GM23338 (cell line): Measurements from ENCODE around the gene COA1. TPM values are rescaled to one million over a fixed set of nuclear protein-coding genes. Genes with fewer than 3 reads are reported as not detected.

Experiments
- ATAC-seq: fragments of 200-7000 bp; cut with Tn5 transposase; 3 replicates; pipeline ENCODE4 v1.9.1; 2020
- DNase-seq: peaks from one replicate; pipeline ENCODE4 v3.0.0-alpha.2; 2015; ENCODE audit warnings: low spot score
- H2AFZ ChIP-seq: fragments of 200-600 bp; sonication (generic); 2 replicates; pipeline ENCODE4 v1.8.0; 2016; ENCODE audit warnings: antibody characterized with exemption, mild to moderate bottlenecking, moderate library complexity
- H3F3A ChIP-seq: fragments of 200-600 bp; sonication (generic); replicated peaks from 2 replicates; pipeline ENCODE4 v1.8.0; 2017; ENCODE audit warnings: antibody characterized with exemption, mixed run types, low read depth
- H3K27ac ChIP-seq: fragments of 200-600 bp; sonication (generic); 2 replicates; pipeline ENCODE4 v1.6.1; 2016; ENCODE audit warnings: low read depth
- H3K27me3 ChIP-seq: fragments of 200-600 bp; sonication (generic); 2 replicates; pipeline ENCODE4 v1.8.0; 2016; ENCODE audit warnings: mild to moderate bottlenecking, mixed run types, moderate library complexity; ENCODE audit not compliant: insufficient read depth
- H3K36me3 ChIP-seq: fragments of 200-600 bp; sonication (generic); 2 replicates; pipeline ENCODE4 v1.8.0; 2016; ENCODE audit warnings: mild to moderate bottlenecking; ENCODE audit not compliant: insufficient read depth
- H3K4me1 ChIP-seq: fragments of 200-600 bp; sonication (generic); 2 replicates; pipeline ENCODE4 v1.8.0; 2016; ENCODE audit warnings: mild to moderate bottlenecking, moderate library complexity; ENCODE audit not compliant: insufficient read depth
- H3K4me2 ChIP-seq: fragments of 200-600 bp; sonication (generic); 2 replicates; pipeline ENCODE4 v1.7.1; 2017; ENCODE audit warnings: mixed run types
- H3K4me3 ChIP-seq: fragments of 200-600 bp; sonication (generic); 2 replicates; pipeline ENCODE4 v1.6.1; 2016; ENCODE audit warnings: mixed run types
- H3K79me2 ChIP-seq: fragments of 200-600 bp; sonication (generic); replicated peaks from 2 replicates; pipeline ENCODE4 v1.8.0; 2017; ENCODE audit warnings: mild to moderate bottlenecking; ENCODE audit not compliant: insufficient read depth
- H3K9me2 ChIP-seq: fragments of 200-600 bp; sonication (generic); 2 replicates; pipeline ENCODE4 v1.8.0; 2017; ENCODE audit not compliant: insufficient read depth
- H4K20me1 ChIP-seq: fragments of 200-600 bp; sonication (generic); replicated peaks from 2 replicates; pipeline ENCODE4 v1.8.0; 2017; ENCODE audit warnings: mild to moderate bottlenecking; ENCODE audit not compliant: insufficient read depth
- H3K27ac Mint-ChIP-seq: 2 replicates; pipeline ENCODE4 v1.8.0; 2020; ENCODE audit warnings: inconsistent platforms, mild to moderate bottlenecking, moderate library complexity, mixed read lengths
- H3K27me3 Mint-ChIP-seq: 3 replicates; pipeline ENCODE4 v1.8.0; 2022; ENCODE audit warnings: low read depth, mild to moderate bottlenecking, moderate library complexity, mixed read lengths, inconsistent platforms; ENCODE audit not compliant: insufficient read depth, poor library complexity
- H3K36me3 Mint-ChIP-seq: 3 replicates; pipeline ENCODE4 v1.8.0; 2021; ENCODE audit warnings: low read depth, mild to moderate bottlenecking, inconsistent platforms, moderate library complexity, mixed read lengths
- H3K4me1 Mint-ChIP-seq: 3 replicates; pipeline ENCODE4 v1.8.0; 2020; ENCODE audit warnings: mild to moderate bottlenecking, inconsistent platforms, mixed read lengths
- H3K4me3 Mint-ChIP-seq: 3 replicates; pipeline ENCODE4 v1.8.0; 2021; ENCODE audit warnings: moderate library complexity, mild to moderate bottlenecking, inconsistent platforms, mixed read lengths
- H3K9me3 Mint-ChIP-seq: 3 replicates; pipeline ENCODE4 v1.8.0; 2020; ENCODE audit warnings: moderate library complexity, mild to moderate bottlenecking, inconsistent platforms, mixed read lengths
- CREB1 ChIP-seq: fragments of 250-450 bp; sonication (Bioruptor Pico); IDR thresholded peaks from 2 replicates; pipeline ENCODE4 v1.5.0; 2020; ENCODE audit warnings: low read depth, mild to moderate bottlenecking, moderate library complexity
- ETS1 ChIP-seq: IDR thresholded peaks from 2 replicates; pipeline ENCODE4 v1.6.1; 2016; ENCODE audit warnings: antibody characterized with exemption
- EZH2 ChIP-seq: fragments of 200-600 bp; sonication (generic); IDR thresholded peaks from one replicate; pipeline ENCODE4 v1.8.0; 2017; ENCODE audit warnings: antibody characterized with exemption, mild to moderate bottlenecking, low read depth; ENCODE audit not compliant: unreplicated experiment
- EZH2phosphoT487 ChIP-seq: fragments of 200-600 bp; sonication (generic); IDR thresholded peaks from one replicate; pipeline ENCODE4 v1.8.1; 2018; ENCODE audit warnings: antibody characterized with exemption; ENCODE audit not compliant: unreplicated experiment
- JUNB ChIP-seq: IDR thresholded peaks from one replicate; pipeline ENCODE4 v1.6.1; 2016; ENCODE audit warnings: antibody characterized with exemption; ENCODE audit not compliant: unreplicated experiment
- NANOG ChIP-seq: IDR thresholded peaks from 2 replicates; pipeline ENCODE4 v1.6.1; 2016; ENCODE audit warnings: antibody characterized with exemption, borderline replicate concordance
- POLR2AphosphoS5 ChIP-seq: IDR thresholded peaks from 2 replicates; pipeline ENCODE4 v1.6.1; 2016; ENCODE audit warnings: antibody characterized with exemption, low read depth
- STAT1 ChIP-seq: IDR thresholded peaks from one replicate; pipeline ENCODE4 v1.6.1; 2016; ENCODE audit warnings: antibody characterized with exemption; ENCODE audit not compliant: unreplicated experiment
- ZNF114 ChIP-seq: fragments of 250-450 bp; sonication (Bioruptor Pico); IDR thresholded peaks from 2 replicates; pipeline ENCODE4 v1.5.0; 2020; ENCODE audit warnings: mild to moderate bottlenecking, moderate library complexity
- ZNF331 ChIP-seq: fragments of 250-450 bp; sonication (Bioruptor Pico); IDR thresholded peaks from 2 replicates; pipeline ENCODE4 v1.5.0; 2020; ENCODE audit warnings: low read depth, mild to moderate bottlenecking, moderate library complexity
- ZNF462 ChIP-seq: fragments of 250-450 bp; sonication (Bioruptor Pico); IDR thresholded peaks from 2 replicates; pipeline ENCODE4 v1.5.0; 2020; ENCODE audit warnings: mild to moderate bottlenecking, moderate library complexity
- polyA plus RNA-seq: library from polyadenylated mRNA; unstranded; fragments of >200 nt; fragmentation: Nextera tagmentation; extraction: Ambion mirVana; gene quantifications from 2 replicates; pipeline ENCODE4 v1.2.1, GENCODE V29; 2016
- total RNA-seq: library from RNA; depleted of rRNA; stranded (reverse); fragments of >200 nt; shearing (Covaris generic); gene quantifications from 2 replicates; pipeline ENCODE4 v1.2.3, GENCODE V29; 2014
- TF ChIP-seq, protein P1 (sequence below), 2 experiments: fragments of 200-600 bp in 1 of 2; sonication (generic) in 1 of 2; conservative IDR thresholded peaks; 2 replicates each; pipeline versions ENCODE4 v1.5.1 to v1.6.1; 2016 to 2017; ENCODE audit warnings: antibody characterized with exemption in 2 of 2, low read depth in 2 of 2, mild to moderate bottlenecking in 2 of 2, moderate library complexity in 1 of 2
- TF ChIP-seq, protein P2 (sequence below): IDR thresholded peaks from one replicate; pipeline ENCODE4 v1.6.1; 2018; ENCODE audit warnings: antibody characterized with exemption; ENCODE audit not compliant: unreplicated experiment

Gene COA1
- total and polyA plus RNA-seq, 2 experiments from 2014 or later: 156 to 158 TPM

DNA sequence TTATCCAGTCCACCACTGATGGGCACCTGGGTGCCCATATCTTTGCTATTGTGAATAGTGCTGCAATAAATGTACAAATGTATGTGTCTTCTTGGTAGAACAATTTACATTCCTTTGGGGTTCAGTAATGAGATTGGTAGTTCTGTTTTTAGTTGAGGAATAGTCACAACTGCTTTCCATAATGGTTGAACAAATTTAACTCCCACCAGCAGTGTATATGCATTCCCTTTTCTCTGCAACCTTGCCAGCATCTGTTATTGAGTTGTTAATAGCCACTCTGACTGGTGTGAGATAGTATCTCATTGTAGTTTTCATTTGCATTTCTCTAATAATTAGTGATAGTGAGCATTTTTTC lies 27.8 kb downstream of the COA1 start:
- Mint-ChIP-seq H3K27ac (peak overlapping the region; percentile 82), H3K4me1 (peaks cover 31% of the 10 kb centered on the region), H3K9me3 (peaks cover 4% of the 10 kb centered on the region; the same call in 2 of the 3 replicates), H3K4me3 (no peak overlapping the region), H3K36me3 (peaks cover 27% of the 10 kb centered on the region), H3K27me3 (no peaks in the 10 kb centered on the region)
- Histone ChIP-seq H3K4me3 (0 out of 2 replicates have a peak overlapping the region, but pooled peaks have one; percentile 7), H3K4me1 (peaks cover 35% of the 10 kb centered on the region), H3K36me3 (no peaks in the 10 kb centered on the region), H3K4me2 (peak overlapping the region; percentile 39), H3K27me3 (no peaks in the 10 kb centered on the region), H4K20me1 (no peaks in the 10 kb centered on the region; the same call in 1 of the 2 replicates), H3F3A (no peaks in the 10 kb centered on the region), H3K79me2 (peaks cover 86% of the 10 kb centered on the region), H2AFZ (no peak overlapping the region), H3K27ac (peak overlapping the region; percentile 75), H3K9me2 (no peaks in the 10 kb centered on the region)
- TF ChIP-seq EZH2phosphoT487 (no peak), CREB1 (CRISPR knock-in tag) (no peak), ZNF462 (no peak), NANOG (no peak), ZNF114 (no peak), ZNF331 (CRISPR knock-in tag) (no peak), JUNB (no peak), EZH2 (no peak), STAT1 (no peak), ETS1 (no peak), POLR2AphosphoS5 (no peak)
- TF ChIP-seq, protein P1, sequence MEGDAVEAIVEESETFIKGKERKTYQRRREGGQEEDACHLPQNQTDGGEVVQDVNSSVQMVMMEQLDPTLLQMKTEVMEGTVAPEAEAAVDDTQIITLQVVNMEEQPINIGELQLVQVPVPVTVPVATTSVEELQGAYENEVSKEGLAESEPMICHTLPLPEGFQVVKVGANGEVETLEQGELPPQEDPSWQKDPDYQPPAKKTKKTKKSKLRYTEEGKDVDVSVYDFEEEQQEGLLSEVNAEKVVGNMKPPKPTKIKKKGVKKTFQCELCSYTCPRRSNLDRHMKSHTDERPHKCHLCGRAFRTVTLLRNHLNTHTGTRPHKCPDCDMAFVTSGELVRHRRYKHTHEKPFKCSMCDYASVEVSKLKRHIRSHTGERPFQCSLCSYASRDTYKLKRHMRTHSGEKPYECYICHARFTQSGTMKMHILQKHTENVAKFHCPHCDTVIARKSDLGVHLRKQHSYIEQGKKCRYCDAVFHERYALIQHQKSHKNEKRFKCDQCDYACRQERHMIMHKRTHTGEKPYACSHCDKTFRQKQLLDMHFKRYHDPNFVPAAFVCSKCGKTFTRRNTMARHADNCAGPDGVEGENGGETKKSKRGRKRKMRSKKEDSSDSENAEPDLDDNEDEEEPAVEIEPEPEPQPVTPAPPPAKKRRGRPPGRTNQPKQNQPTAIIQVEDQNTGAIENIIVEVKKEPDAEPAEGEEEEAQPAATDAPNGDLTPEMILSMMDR (conservative IDR thresholded peaks at IDR 0.05; ENCODE audit: low read depth in 2 of 2): no peak
- TF ChIP-seq, protein P2, sequence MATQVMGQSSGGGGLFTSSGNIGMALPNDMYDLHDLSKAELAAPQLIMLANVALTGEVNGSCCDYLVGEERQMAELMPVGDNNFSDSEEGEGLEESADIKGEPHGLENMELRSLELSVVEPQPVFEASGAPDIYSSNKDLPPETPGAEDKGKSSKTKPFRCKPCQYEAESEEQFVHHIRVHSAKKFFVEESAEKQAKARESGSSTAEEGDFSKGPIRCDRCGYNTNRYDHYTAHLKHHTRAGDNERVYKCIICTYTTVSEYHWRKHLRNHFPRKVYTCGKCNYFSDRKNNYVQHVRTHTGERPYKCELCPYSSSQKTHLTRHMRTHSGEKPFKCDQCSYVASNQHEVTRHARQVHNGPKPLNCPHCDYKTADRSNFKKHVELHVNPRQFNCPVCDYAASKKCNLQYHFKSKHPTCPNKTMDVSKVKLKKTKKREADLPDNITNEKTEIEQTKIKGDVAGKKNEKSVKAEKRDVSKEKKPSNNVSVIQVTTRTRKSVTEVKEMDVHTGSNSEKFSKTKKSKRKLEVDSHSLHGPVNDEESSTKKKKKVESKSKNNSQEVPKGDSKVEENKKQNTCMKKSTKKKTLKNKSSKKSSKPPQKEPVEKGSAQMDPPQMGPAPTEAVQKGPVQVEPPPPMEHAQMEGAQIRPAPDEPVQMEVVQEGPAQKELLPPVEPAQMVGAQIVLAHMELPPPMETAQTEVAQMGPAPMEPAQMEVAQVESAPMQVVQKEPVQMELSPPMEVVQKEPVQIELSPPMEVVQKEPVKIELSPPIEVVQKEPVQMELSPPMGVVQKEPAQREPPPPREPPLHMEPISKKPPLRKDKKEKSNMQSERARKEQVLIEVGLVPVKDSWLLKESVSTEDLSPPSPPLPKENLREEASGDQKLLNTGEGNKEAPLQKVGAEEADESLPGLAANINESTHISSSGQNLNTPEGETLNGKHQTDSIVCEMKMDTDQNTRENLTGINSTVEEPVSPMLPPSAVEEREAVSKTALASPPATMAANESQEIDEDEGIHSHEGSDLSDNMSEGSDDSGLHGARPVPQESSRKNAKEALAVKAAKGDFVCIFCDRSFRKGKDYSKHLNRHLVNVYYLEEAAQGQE: no peak
- no peak for DNase-seq
- ATAC-seq: peak; percentile 28; the same call in 1 of the 3 replicates
